ENCODE data around the gene CADPS.

The CADPS gene

GRCh38 chr3:62405566-62405965 lies 469.6 kb downstream of the CADPS start:
- no peak for DNase-seq

GRCh38 chr3:62405135-62405534 lies 470.1 kb downstream of the CADPS start:
- DNase-seq = no peak

- DNase-seq = no peak
Observed at GRCh38 chr3:62404321-62404720, 470.9 kb downstream of the CADPS start.

- no peak for DNase-seq
Observed at GRCh38 chr3:62403765-62404164, 471.5 kb downstream of the CADPS start.

GRCh38 chr3:62392626-62393292 lies 482.5 kb downstream of the CADPS start:
- no peak for DNase-seq

- no peak for DNase-seq
Observed at GRCh38 chr3:62387251-62387650, 488.0 kb downstream of the CADPS start.

- no peak for DNase-seq
Observed at GRCh38 chr3:62379321-62379798, 495.9 kb downstream of the CADPS start.

GRCh38 chr3:62378921-62379320 lies 496.3 kb downstream of the CADPS start:
- no peak for DNase-seq

GRCh38 chr3:62378311-62378789 lies 496.9 kb downstream of the CADPS start:
- DNase-seq = no peak

GRCh38 chr3:62376906-62377877 lies 498.0 kb downstream of the CADPS start:
- DNase-seq = no peak

GRCh38 chr3:62376454-62376720 lies 498.8 kb downstream of the CADPS start:
- DNase-seq = no peak

- no peak for DNase-seq
Observed at GRCh38 chr3:62375655-62376453, 499.4 kb downstream of the CADPS start.

GRCh38 chr3:62374341-62375218 lies 500.6 kb downstream of the CADPS start:
- DNase-seq = no peak

- DNase-seq = no peak
Observed at GRCh38 chr3:62373714-62374333, 501.4 kb downstream of the CADPS start.

GRCh38 chr3:62373215-62373614 lies 502.0 kb downstream of the CADPS start, which contains the start of gene FEZF2:
Gene FEZF2 (minus strand): TSS chr3:62373550. CDS start chr3:62372868, 682 bp downstream.
- DNase-seq = no peak

GRCh38 chr3:62372621-62373041 lies 502.6 kb downstream of the CADPS start:
- DNase-seq = no peak

- no peak for DNase-seq
Observed at GRCh38 chr3:62371720-62372591, 503.3 kb downstream of the CADPS start.

GRCh38 chr3:62370858-62371719 lies 504.1 kb downstream of the CADPS start:
- no peak for DNase-seq

- DNase-seq = no peak
Observed at GRCh38 chr3:62370112-62370857, 504.9 kb downstream of the CADPS start.

Data from CD4-positive, alpha-beta T cell treated with Interleukin-1 beta for 1 hour (primary cell).